AG09309 (cell line): ENCODE measurements around the gene TRERF1.

Experiments
- DNase-seq: peaks from one replicate; pipeline ENCODE4 v3.0.0-alpha.2; 2010; ENCODE audit warnings: low read depth
- H3K4me3 ChIP-seq: 2 replicates; pipeline ENCODE4 v1.5.1; 2011; ENCODE audit warnings: mild to moderate bottlenecking, low read depth, low read length, moderate library complexity; ENCODE audit not compliant: control insufficient read depth
- CTCF ChIP-seq: IDR thresholded peaks from 2 replicates; pipeline ENCODE4 v1.5.1; 2011; ENCODE audit warnings: mild to moderate bottlenecking, low read depth, low read length, inconsistent platforms; ENCODE audit not compliant: insufficient read depth, control insufficient read depth; ENCODE audit errors: missing control alignments

TRERF1 gene

GRCh38 chr6:42372699-42373098, 79.0 kb downstream of the TRERF1 start:
- DNase-seq = no peak
- no peak overlapping the region for H3K4me3 ChIP-seq
- no peak for TF ChIP-seq CTCF

GRCh38 chr6:42370323-42370985, 81.3 kb downstream of the TRERF1 start:
- no peak for TF ChIP-seq CTCF
- no peak for DNase-seq
- H3K4me3 ChIP-seq = no peak overlapping the region

- TF ChIP-seq CTCF = no peak
- no peak overlapping the region for H3K4me3 ChIP-seq
- no peak for DNase-seq
Observed at GRCh38 chr6:42369568-42369967, 82.2 kb downstream of the TRERF1 start.

GRCh38 chr6:42368181-42368580, 83.5 kb downstream of the TRERF1 start:
- no peak for TF ChIP-seq CTCF
- H3K4me3 ChIP-seq = no peak overlapping the region
- no peak for DNase-seq

- DNase-seq = no peak
- H3K4me3 ChIP-seq = no peak overlapping the region
- TF ChIP-seq CTCF = no peak
Observed at GRCh38 chr6:42367353-42368011, 84.2 kb downstream of the TRERF1 start.

GRCh38 chr6:42366999-42367352, 84.8 kb downstream of the TRERF1 start:
- TF ChIP-seq CTCF = no peak
- no peak for DNase-seq
- H3K4me3 ChIP-seq = no peak overlapping the region
